Inflammatory macrophage treated with lipopolysaccharide for 4 hours (primary cell): Measurements from ENCODE around the gene B4GALT3.

ENCODE experiments used
- DNase-seq: peaks from one replicate; pipeline ENCODE4 v3.0.0-alpha.2; 2020

B4GALT3 gene

GRCh38 chr1:161185282-161185682 is 8.0 kb upstream of the B4GALT3 start:
- peak; percentile 85 for DNase-seq

- DNase-seq, result peak; percentile 77
Measured at GRCh38 chr1:161182214-161182613, 4.9 kb upstream of the B4GALT3 start.

- DNase-seq, result peak; percentile 35
Measured at GRCh38 chr1:161180639-161181038, 3.3 kb upstream of the B4GALT3 start.

DNA sequence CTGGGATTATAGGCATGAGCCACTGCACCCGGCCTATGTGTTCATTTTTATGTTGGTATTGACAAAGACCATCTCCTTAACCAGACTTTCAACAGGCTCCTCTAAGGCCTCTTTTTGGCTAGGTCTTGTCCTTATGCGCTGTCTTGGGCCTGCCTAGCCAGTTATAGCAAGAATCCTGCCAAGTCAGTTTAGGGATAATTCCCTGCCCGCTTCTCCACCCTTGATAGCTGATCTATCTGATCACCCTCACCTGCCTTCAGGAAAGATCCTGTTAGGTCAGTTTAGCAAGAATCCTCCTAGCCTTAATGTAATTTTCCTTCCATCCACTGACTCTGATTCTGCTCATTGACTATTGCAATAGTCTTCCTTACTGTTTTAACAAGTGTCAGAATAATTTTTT is 2.4 kb upstream of the B4GALT3 start:
- no peak for DNase-seq

- DNase-seq, result no peak
Measured at GRCh38 chr1:161177936-161178244, 583 bp upstream of the B4GALT3 start.

DNA sequence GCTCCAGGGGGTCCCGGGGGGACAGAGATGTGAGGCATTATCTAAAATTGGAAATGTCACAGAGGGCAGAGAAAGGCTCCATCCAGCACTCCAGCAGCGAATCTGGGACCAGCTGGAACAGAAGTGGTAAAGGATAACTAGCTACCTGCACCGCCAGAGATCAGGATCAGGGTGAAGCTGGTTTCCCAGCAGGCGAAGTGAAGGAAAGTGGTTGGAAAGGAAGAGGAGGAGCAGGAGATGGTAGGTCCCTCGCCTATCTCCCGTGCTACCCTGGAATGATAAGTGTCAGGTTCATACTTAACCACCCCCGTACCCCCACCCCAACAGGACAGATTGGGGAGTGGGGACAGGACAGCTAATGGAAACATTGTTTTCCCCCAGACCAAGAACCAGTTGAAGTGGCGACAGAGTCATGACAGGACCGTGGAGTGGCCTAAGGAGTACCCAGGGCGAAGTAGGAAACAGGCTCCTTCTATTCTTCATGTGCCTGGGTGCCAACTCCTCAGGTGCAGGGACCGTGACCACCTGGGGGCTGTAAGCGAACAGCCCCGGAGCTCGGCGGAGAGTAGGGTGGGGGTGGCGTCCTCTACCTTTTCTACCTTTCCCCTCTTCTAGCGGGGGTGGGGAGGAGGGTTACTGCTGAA is 717 bp downstream of the B4GALT3 start:
- no peak for DNase-seq

DNA sequence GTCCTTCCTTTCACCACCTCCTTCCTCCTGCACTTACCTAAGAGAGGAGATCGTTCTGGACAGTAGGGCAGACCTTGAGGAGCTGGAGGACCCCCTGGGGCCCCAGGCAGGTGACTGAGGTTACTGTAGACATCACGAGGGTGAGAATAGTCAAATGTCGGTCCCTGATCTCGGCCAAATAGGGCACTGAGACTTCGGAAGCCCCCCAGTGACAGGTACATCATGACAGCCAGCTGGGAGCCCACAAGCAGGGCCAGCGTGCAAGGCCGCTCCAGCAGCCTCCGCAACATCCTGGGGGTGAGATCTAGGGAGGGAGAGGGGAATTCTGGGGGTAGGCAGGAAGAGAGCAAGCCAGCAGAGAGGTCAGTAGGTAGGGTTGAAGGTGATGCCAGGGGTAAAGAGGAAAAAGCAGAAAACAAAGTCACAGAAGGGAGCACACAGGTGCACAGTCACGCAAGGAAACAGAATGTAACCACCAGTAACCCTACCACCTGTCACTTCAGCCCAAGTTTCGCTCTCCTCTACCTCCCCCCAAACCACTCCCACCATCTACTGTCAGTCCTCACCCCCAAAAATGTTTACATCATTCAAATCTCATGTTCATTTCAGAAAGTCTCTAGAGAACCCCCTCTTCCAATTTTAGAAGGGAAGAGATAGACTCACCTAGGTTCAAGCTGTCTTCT is 1.4 kb downstream of the B4GALT3 start:
- DNase-seq, result no peak

- DNase-seq, result no peak
Measured at GRCh38 chr1:161174911-161175310, 2.4 kb downstream of the B4GALT3 start.

GRCh38 chr1:161173711-161174110 is 3.6 kb downstream of the B4GALT3 start:
- no peak for DNase-seq

DNA sequence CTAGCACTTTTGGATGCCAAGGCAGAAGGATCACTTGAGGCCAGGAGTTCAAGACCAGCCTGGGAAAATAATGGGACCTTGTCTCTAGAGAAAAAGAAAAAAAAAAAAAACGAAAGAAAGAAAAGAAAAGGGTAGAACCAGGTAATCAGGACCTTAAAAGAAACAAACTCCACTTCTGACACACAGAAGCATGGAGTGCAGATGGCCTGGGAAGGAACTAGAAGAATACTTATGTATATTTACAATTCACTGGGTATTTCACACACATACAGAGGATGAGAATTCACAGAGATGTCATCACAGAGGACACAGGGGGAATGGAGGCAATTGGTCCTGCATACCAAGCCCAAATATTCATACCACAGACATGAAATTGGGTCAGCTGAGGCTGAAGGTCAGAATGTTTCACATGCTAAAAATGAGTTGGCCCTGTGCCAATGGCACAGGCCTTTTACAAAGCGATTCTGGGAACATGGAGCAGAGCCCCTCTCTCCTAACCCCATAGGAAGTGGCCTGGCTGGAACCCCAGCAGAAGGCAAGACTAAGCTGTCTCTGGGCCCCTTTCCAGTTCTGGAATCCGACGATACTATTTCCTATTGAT is 4.4 kb downstream of the B4GALT3 start:
- DNase-seq, result no peak

DNA sequence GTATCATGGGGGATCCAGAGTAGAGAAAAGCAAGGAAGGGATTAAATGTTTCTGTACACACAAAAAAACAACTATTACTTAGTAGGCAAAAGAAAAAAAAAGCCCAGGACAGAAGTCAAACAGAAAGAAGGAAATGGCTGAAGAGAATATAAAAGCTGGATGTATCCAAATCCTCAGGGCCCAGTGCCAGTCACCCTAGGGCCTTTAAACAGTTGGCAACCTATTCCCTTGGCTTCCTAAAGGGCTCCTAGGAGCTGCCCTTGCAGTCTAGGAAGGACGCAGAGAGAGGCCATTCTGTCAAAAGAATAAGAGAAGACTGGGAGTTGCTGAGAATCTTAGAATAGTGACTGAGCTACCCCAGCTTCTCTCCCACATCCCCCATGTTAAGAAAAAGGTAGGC is 5.0 kb downstream of the B4GALT3 start:
- no peak for DNase-seq

DNA sequence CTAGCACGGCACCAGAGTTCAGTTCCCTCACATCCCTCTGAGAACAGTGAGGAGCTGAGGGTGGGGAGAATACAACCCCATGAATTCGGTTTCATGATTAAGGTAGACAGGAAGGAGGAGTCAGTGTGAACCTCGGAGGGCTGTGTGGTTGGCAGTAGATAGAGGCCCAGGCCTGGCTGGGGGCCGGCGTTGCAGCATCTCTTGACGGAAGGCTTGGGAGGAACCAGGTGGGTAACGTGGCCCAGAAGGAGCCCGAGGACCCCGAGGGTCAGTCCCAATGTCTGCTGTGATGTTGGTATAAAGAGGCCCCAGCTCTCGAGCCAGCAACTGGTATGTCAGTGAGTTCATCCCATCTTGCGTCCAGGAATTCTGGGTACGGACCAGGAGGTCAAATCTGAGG is 5.6 kb downstream of the B4GALT3 start:
- DNase-seq, result no peak

DNA sequence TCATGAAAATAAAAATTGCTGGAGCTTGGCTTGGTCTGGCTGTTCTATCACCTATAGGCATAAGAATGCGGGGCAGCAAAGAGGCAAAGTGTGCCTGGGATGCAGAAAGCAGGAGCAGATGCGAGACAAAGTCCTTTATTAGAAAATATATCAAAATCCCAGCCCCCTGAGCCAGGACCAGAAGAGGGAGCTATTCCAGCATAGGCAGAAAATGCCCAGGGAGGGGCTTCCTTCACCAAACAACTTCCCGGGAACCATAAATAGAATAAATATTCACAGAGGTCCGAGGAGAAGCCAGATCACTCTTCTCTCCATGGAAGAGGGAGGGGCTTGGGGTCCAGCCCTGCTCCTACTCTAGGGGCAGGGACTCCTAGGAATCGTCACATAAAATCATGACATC is 6.1 kb downstream of the B4GALT3 start:
- DNase-seq, result no peak

DNA sequence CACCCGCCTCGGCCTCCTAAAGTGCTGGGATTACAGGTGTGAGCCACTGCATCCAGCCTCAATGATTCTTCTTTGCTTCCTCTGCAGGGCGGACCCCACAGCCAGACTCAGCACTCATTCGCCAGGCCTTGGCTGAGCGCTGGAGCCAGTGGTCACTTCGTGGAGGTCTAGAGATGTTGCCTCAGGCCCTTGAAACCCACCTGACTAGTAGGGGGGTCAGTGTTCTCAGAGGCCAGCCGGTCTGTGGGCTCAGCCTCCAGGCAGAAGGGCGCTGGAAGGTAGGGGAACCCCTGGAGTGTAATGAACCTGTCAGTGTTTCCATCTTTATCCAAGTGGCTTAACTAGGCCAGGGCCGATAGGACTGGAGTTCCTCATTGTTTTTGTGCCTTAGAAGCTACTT is 8.4 kb downstream of the B4GALT3 start:
- no peak for DNase-seq

GRCh38 chr1:161166669-161167548 is 10.4 kb downstream of the B4GALT3 start:
- DNase-seq, result no peak

DNA sequence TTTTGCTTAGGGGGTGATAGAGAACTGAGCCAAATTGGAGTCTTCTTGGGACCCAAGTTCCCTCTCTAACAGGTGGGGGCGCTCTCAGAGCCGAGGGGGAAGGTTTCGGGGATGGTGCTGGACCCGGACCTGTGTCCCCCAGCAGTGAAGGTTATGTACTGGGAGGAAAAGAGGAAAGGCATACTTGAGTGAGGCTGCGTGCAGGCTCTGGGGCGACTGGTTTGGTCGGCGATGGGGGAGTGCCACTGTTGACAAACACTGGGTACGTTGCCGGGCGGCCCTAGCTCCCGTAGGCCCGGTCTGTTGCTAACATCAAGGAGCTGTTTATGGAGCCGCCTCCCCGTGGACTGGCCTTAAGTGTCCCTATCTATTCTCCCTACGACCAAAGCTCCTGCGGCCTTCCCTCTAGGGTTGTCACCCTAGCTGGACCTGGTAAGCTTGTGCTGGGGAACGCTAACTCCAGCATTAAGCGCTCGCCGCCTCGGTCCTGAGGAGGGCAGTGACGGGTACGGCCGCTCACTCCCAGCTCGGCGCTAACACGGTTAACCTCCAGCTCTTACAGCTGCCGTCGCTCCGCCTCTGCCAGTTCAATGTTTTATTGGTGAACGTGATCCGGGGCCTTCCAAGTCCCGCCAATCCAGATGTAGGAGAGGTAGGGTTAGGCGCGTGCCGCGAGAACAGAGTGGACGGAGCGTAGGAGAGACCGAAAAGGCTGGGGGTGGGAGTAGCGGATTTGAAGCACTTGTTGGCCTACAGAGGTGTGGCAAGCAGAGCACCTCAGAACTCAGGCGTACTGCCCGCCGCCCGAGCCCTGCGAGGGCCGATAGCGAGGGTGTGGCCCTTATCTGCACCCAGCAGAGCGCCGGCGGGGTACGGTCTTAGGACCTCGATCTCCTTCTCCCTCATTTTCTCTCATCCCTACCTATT is 11.3 kb downstream of the B4GALT3 start, which contains the start of gene PPOX:
Gene PPOX (plus strand): TSS at position 685 of the 927 bp plus-strand sequence. CDS start 422 bp downstream, outside the sequence.
- DNase-seq, result peak; percentile 97

DNA sequence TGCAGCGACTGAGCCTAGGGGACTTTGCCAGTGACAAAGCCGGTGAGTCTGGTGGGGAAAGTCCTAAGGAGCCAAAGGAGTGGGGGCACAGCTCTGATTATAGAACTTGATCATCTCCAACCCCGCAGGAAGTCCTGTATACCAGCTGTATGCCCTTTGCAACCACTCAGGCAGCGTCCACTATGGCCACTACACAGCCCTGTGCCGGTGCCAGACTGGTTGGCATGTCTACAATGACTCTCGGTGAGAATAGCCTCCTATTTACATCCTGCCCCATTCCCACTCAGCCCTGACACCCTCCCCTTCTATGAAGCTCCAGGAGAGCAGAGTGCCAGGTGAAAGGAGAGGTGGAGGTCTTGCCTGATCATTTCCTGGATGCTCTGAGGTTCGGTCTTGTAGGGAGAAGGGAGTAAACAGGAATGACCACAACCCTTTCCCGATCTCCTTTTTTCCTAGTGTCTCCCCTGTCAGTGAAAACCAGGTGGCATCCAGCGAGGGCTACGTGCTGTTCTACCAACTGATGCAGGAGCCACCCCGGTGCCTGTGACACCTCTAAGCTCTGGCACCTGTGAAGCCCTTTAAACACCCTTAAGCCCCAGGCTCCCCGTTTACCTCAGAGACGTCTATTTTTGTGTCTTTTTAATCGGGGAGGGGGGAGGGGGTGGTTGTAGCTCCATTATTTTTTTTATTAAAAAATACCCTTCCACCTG is 12.3 kb downstream of the B4GALT3 start:
- no peak for DNase-seq

GRCh38 chr1:161163793-161164192 is 13.5 kb downstream of the B4GALT3 start:
- no peak for DNase-seq

DNA sequence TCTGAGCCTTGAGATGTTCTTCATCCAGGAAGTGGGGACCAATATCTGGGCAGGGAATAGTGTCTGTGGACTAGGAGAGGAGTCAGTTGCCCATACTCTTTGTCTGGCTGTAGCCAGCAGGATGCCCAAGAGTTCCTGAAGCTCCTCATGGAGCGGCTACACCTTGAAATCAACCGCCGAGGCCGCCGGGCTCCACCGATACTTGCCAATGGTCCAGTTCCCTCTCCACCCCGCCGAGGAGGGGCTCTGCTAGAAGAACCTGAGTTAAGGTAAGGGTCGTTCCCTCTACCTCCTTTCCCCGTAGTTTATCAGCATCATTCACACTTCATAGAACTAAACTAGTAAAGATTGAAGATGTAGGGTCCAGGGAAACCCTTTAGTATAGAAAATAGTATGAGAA is 14.5 kb downstream of the B4GALT3 start:
- no peak for DNase-seq

DNA sequence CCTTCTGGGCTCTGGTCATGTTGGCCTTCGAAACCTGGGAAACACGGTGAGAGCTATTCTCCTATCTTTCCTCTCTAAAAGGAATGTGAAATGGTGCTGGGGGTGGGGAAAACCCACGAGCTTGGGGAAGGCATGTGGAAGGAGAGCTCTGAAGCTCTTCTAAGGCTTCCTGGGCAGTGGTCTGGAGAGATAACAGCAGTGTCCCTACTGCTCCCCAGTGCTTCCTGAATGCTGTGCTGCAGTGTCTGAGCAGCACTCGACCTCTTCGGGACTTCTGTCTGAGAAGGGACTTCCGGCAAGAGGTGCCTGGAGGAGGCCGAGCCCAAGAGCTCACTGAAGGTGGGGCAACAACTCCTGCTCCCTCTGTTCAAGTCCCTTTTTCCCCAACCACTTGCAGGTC is 15.3 kb downstream of the B4GALT3 start:
- no peak for DNase-seq

GRCh38 chr1:161161652-161162051 is 15.7 kb downstream of the B4GALT3 start:
- DNase-seq, result no peak

- DNase-seq, result no peak
Measured at GRCh38 chr1:161160671-161161145, 16.6 kb downstream of the B4GALT3 start.
